GM23248 (cell line): ENCODE measurements around the gene CXCL9.

ENCODE experiments used
- EZH2 ChIP-seq: fragments of 200-600 bp; sonication (generic); IDR thresholded peaks from 2 replicates; pipeline ENCODE4 v1.6.1; 2018; ENCODE audit warnings: antibody characterized with exemption, mild to moderate bottlenecking; ENCODE audit not compliant: insufficient read depth, poor library complexity, severe bottlenecking
- EZH2phosphoT487 ChIP-seq: fragments of 200-600 bp; sonication (generic); IDR thresholded peaks from 2 replicates; pipeline ENCODE4 v1.6.1; 2018; ENCODE audit warnings: antibody characterized with exemption, moderate library complexity, mild to moderate bottlenecking, low read depth; ENCODE audit not compliant: insufficient read depth

GRCh38 chr4:76002176-76002575 lies 5.1 kb downstream of the CXCL9 start:
- no peak for TF ChIP-seq EZH2
- TF ChIP-seq EZH2phosphoT487 = no peak
